Neural progenitor cell (in vitro differentiated cells): Measurements from ENCODE around the gene NRBF2.

Source experiments
- EZH2 ChIP-seq: fragments of 200-600 bp; sonication (generic); IDR thresholded peaks from 2 replicates; pipeline ENCODE4 v1.6.1; 2017; ENCODE audit warnings: antibody characterized with exemption, mild to moderate bottlenecking, moderate library complexity
- TF ChIP-seq, protein P1 (sequence below): fragments of 200-600 bp; sonication (generic); IDR thresholded peaks from 2 replicates; pipeline ENCODE4 v1.5.1; 2017; ENCODE audit warnings: antibody characterized with exemption, mild to moderate bottlenecking

DNA sequence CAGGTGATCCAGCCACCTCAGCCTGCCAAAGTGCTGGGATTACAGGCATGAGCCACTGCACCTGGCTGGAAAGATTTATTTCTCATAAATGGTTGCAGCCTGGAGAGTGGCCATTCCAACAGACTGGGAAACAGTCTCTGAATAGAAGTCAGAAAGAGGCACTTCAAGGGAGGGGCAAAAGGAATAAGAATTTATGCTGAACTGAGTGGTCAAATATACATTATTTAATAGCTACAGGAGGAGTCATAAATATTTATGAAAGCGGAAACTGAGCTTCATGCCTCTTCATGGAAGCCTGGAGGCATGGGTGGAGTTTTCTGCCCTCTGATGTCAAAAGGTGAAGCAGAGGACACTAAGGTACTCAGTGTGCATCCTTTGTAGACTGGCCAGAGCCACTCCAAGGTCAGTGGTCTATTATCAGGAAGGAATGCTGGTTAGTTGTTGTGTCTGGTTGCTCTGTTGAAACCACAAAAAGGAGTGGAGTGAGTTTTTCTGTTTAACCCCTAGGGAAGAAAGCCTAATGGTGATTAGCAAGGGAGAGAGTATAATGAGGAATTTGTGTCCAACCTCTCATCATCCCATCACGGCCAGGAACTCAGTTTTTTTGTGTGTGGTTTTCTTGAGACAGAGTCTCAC is 9.3 kb upstream of the NRBF2 start:
- TF ChIP-seq EZH2 = no peak
- TF ChIP-seq, protein P1, sequence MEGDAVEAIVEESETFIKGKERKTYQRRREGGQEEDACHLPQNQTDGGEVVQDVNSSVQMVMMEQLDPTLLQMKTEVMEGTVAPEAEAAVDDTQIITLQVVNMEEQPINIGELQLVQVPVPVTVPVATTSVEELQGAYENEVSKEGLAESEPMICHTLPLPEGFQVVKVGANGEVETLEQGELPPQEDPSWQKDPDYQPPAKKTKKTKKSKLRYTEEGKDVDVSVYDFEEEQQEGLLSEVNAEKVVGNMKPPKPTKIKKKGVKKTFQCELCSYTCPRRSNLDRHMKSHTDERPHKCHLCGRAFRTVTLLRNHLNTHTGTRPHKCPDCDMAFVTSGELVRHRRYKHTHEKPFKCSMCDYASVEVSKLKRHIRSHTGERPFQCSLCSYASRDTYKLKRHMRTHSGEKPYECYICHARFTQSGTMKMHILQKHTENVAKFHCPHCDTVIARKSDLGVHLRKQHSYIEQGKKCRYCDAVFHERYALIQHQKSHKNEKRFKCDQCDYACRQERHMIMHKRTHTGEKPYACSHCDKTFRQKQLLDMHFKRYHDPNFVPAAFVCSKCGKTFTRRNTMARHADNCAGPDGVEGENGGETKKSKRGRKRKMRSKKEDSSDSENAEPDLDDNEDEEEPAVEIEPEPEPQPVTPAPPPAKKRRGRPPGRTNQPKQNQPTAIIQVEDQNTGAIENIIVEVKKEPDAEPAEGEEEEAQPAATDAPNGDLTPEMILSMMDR = no peak
